NCI-H446 (cell line): ENCODE results near the gene SLC46A2.

ENCODE experiments used
- DNase-seq, 2 experiments: peaks; one replicate each; lab custom pipeline; 2025; lab: John Stamatoyannopoulos, UW

The SLC46A2 gene

GRCh38 chr9:112858005-112858404 lies 32.7 kb downstream of the SLC46A2 start:
- no peak for DNase-seq

DNA sequence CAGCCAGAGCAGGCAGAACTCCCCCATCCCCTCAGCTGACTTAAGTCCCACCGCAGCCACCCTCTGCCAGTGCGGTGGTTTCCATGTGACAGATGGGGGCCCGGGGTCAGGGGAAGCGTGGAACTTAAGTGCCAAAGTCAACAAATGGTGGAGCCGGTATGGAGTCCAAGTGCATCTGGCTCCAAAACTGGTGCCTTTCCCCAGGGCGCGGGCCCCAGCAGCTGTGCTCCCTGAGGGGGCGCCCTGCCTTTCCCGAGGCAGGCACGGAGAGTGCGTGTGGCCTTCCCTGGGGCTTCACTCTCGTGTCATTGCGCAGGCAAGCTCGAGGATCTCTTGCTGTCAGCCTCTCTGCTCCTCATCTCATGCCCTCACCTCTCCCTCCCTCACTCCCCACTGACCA lies 33.8 kb downstream of the SLC46A2 start:
- DNase-seq, result peak in 1 of 2 experiments; percentile 2

DNA sequence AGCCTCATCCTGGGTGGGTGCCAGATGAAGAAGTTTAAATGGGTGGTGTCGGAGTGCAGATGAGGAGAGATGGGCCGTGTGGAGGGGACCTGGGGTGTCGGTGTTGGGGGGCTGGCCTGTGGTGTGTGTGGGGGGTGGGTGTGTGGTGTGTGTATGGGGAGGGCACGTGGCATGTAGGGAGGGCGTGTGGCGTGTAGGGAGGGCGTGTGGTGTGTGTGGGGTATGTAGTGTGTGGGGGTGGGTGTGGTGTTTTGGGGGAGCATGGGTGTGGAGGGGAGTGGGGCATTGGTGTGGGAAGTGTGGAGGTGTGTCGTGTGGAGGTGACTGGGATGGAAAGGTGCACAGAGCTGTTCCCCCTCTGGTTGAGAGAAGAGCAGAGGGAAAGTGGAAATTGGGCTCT lies 34.5 kb downstream of the SLC46A2 start:
- DNase-seq, result no peak

DNA sequence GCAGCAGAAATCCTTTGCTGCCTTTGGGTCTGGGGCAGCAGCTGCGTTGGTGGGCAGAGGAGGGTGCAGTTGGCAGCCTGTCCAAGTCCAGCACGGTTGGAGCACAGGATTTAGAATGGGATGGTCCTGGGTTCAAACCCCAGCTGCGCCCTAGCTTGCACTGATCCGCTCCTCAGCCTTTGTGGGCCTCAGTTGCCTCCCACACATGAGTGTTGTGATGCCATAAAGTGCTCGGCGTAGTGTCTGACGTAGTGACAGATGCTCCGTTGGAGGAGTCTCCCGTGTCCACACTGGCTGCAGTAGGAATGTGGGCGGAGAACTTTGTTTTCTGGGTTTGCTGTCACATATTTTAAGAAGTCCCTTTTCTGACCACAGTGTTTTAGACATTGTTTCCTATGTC lies 36.0 kb downstream of the SLC46A2 start:
- no peak for DNase-seq

GRCh38 chr9:112853882-112854585 lies 36.6 kb downstream of the SLC46A2 start:
- no peak for DNase-seq

DNA sequence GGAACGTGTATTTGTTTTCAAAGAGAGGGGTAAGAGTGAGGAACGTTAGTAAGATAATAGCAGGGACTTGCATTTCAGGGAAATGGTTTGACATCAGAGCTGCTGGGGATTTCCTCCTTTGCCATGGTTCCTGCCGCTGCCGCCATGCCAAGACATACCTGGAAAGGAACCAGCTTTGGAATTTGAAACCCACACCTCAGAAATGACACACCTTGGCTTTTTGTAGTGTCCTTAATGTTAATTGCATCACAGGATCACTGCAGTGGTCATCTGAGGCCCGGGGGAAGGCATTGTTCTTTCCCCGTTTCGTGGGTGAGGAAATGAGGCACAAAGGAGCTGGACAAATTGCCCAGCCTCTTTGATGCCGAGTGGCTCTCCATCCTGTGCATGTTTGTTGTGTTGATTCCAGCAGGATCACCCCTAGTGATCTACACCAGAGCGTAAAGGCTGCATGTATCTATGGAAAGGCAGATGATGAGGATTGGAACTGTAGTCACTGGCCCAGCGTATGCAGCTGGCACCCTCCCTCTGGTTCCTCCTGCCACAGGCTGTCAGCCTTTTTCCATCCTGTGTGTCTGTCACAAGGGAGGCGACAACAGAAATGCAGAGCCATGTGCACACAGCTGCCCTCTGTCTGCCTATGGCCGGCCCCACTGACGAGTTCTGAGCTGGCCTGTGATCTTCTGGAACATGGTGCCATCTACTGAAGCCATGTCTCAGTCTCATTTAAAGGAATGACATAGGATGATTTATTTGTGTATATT lies 37.8 kb downstream of the SLC46A2 start:
- DNase-seq, result no peak

- DNase-seq, result no peak
Observed at GRCh38 chr9:112850840-112851239, 39.8 kb downstream of the SLC46A2 start.

- no peak for DNase-seq
Observed at GRCh38 chr9:112849363-112849922, 41.2 kb downstream of the SLC46A2 start.

DNA sequence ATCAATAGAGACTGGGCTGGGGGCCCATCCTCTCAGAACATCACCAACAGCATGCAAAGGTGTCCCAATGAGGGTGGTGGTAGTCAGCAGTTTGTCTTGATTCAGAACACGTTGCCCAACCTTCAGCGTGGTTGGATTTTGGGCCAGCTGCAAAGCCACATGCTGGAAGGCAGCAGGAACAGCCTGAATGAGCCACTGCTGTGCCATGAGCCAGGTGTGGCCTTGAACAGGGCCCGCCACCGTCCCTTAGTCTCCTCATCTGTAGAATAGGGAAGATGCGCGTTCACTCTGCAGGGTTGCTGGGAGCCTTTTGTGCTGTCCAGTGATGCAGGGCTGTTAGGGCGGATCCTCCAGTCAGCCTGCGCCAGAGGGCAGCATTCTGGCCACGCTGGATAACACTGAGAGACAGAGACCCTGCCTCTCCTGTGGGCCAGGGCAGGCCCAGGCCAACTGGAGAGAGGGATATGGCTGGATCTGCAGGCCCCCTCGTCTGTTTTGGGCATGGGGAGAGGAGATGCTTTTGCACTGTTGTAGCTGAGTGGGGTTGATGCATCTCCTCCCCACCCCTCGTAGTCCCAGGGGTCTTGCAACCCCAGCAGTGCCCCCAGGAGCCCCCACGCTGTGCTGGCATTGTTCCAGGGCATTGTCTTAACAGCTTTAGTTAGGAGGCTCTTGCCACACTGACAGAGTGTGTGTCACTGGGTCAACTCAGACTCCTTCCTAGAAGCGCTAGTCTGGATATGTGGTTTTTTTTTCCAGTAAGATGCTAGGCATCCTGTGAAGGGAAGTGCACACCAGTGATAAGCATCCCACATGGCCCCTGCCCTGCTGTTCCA lies 42.1 kb downstream of the SLC46A2 start:
- DNase-seq, result no peak

GRCh38 chr9:112846528-112847488 lies 43.9 kb downstream of the SLC46A2 start:
- DNase-seq, result no peak

DNA sequence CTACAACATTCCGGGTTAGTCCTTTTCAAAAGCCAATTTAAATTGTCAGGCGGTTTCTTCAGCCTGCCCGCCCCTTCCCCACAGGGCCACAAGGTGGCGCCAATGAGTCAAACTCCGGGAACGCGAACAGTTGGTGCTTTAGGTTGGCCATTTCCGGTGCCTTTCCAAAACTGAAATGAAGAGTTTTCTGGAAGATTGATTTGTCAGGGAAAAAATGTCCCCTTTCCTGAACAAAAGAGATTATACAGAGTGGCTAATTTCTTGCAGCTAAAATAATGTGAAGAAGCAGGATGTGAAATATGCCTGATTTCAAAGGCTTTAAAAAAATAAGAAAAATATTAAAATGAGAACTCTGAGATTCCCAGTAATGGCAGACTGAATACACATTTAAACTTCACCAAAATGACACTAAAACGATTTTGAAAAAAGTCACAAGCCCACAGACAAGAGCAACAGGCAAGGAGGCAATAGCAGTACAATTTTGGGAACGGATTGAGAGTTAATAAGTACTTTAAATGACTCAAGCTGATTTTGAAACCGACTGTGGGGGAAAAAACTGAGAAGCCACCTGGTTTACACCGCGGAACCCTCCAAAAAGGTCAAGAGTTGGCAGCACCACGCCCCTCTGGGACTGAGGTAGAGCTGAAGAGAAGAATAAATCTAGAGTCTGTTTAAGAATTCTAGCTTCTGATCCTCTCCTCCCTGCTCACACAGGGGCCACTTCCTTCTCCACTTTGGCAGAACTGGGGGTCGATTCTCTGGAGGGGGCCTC lies 45.7 kb downstream of the SLC46A2 start:
- DNase-seq, result peak; percentile 38 to 64

GRCh38 chr9:112842555-112842954 lies 48.1 kb downstream of the SLC46A2 start:
- no peak for DNase-seq

- no peak for DNase-seq
Observed at GRCh38 chr9:112841261-112841660, 49.4 kb downstream of the SLC46A2 start.

DNA sequence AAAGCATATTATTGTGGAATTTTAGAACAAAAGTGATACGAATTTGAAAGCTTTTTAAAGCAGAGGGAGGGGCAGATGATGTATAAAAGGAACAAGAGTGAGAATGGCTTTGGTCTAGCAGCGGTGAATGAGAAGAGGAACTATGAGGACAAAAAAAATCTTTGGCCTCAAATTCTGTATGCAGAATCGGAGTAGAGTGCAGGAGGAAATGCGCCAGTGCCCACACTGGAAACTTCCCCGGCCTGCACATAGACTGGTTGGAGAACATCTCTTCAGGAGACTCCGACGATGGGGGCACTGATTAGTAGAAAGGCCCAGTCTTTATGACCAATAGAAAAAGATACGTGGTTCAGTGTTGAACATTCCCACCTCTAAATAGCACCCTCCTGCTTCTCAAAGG lies 51.3 kb downstream of the SLC46A2 start:
- no peak for DNase-seq

GRCh38 chr9:112838342-112838741 lies 52.3 kb downstream of the SLC46A2 start:
- DNase-seq, result no peak

DNA sequence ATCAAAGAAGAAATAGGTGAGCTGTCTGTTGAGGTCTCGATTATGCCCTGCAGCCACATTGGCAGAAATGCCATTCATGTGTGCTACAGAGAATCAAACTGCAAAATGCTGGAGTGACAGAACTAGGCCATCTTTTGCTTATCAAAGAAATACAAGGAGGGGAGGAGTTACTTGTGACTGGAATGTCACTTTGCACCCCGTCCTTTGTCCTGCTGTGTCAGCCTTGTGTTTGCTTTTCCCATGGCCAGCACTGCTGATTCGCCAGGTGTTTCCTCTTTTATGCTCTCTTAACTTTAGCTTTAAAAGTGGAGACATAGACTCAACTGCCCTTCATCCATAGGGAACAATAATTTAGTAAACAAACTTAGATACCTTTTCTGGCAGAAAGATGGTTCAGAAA lies 54.3 kb downstream of the SLC46A2 start:
- DNase-seq, result no peak

DNA sequence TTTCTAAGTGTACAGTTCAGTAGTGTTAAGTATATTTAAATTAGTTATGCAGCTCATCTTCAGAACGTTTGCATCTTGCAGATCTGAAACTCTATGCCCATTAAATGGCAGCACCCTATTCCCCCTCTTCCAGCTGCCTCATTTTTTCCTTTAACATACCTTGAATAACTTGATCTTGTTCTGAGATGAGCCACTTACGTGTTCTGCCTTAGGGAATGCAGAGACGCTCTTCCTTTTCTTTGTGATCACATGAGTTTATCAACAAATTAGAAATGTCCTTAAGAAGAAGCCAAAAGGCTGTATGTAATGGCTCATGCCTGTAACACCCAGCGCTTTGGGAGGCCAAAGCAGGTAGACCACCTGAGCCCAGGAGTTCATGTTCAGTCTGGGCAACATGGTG lies 57.6 kb downstream of the SLC46A2 start:
- DNase-seq, result no peak

GRCh38 chr9:112831969-112832368 lies 58.7 kb downstream of the SLC46A2 start:
- no peak for DNase-seq

DNA sequence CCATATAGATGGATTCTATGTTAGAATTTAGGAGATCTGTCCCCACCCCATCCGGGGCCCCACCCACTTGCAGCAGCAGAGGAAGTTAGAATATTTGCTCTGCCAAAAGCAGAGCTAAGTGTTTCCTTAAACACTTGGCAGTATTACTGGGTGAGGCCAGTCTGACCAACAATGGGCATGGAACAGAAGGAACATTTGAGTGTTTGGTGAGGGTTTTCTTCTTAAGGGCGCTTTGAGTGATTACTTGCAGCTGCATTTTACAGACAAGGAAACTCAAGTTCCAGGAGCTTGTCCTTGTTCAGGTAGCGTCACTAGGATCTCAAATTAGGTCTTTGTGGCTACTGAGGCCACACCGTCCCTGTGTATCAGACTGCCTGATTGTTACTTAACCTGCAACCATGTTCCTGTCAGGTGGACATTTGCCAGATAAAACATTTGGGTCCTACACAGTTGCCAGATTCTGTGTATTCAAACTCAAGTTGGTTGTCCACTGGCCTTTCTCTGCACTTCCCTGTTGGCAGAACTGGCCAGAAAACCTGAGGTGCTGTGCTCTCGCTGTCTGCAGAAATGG lies 59.3 kb downstream of the SLC46A2 start:
- no peak for DNase-seq
